Activated CD4-positive, alpha-beta T cell treated with anti-CD3 and anti-CD28 coated beads, Interleukin-2, amount 50 U/mL, for 4 hours (primary cell): ENCODE measurements around the gene MRLN.

Source experiments
- DNase-seq, 2 experiments: peaks; one replicate each; pipeline ENCODE4 v3.0.0-alpha.2; 2020

The MRLN gene

DNA sequence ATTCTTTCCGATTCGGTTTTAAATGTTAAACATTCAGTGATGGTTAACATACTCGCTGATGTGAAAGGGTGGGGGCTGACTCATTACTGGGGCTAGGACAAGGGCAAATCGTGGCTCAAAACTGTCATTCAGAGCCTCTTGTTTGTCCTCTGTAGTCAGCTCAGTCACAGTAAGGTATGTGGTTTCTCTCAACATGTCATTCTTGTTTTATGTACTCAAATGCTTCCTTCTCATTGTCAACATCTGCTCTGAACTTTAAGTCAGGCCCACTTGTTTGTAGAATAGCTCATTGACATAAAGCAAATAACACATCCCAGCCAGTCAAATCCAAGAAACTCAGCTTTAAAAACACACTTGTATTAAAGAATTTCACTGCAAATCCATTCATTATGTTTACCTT, 50.9 kb downstream of the MRLN start:
- DNase-seq = no peak

DNA sequence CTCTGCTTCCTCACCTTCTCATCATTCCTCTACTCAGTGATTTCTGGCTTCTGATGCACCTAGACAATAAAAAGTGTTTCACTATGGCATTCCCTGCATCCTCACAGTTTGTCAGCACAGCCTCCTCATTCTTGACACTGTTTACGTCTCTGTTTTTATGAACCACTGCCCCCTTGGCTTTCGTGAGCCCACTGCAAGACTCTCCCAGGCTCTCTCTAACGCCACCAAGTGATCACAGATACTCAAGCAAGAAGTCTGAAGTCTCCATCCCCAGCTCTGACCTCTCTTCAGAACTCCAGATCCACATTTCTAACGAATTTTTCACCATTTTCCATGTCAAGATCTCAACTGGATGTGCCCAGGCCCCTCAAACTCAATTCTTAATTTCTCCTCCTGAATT, 52.5 kb downstream of the MRLN start:
- no peak for DNase-seq

DNA sequence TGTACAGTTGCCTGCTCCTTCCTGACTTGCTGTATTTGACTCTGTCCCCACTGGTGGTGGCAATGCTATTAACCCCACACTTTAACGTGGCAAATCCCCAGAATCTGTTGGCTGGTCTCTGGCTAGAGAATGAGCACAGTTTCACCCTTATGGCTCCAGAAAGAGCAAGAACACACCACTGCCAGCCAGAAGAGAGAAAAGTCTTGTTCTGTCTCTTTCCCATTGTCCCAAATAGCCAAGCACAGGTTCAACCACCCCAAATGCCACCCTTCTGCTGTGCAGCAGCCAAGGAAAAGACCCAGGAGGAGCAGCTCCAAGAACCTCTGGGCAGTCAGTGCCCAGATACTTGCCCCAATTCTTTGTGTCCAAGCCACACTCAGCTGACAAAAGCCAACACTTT, 54.9 kb downstream of the MRLN start:
- DNase-seq = no peak

DNA sequence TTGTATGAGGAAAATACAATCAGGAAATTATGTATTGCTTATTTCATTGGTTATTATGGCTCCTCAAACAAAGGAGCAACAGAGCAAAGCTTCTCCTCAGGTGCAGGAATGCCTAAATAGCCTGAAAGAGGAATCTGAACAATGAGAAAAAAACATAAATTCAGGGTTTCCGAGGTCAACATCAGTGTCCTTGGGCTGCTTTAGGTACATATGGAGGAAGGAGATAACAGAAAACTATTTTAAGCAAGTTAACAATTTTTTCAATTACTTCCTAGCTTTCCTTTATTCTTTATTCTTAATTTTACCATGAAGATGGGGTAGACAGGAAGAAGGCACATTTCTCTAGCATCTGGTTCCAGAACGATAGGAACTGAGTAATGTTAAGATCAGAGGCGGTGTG, 57.6 kb downstream of the MRLN start:
- DNase-seq = no peak

DNA sequence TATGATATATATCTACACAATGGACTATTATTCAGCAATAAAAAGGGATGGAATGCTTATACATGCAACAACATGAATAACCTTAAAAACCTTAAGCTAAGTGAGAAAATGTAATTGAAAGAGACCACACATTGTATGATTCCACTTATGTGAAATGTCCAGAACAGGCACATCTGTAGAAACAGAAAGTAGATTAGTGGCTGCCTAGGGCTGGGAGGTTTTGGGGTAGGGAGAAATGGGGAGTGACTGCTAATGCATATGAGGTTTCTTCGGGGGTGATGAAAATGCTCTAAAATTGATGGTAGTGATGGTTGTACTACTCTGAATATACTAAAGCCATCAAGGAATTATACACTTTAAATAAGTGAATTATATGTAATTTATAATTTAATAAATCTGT, 58.3 kb downstream of the MRLN start:
- DNase-seq = no peak

DNA sequence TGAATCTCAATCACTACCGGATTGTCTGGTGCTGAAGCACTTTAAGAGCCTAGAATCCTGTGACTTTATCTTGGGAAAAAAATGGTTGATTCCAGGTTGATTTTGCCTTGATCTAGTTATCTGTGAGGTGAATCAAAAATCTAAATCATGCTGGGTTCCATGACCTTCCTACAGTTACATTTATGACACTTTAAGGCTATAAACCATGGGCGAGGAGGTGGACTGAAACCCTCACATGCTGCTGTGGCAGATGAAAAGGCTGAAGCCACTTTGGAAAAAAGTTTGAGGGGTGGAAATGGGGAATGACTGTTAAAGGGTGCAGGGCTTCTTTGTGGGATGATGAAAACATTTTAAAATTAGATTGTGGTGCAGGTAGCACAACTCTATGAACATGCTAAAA, 61.1 kb downstream of the MRLN start:
- no peak for DNase-seq

DNA sequence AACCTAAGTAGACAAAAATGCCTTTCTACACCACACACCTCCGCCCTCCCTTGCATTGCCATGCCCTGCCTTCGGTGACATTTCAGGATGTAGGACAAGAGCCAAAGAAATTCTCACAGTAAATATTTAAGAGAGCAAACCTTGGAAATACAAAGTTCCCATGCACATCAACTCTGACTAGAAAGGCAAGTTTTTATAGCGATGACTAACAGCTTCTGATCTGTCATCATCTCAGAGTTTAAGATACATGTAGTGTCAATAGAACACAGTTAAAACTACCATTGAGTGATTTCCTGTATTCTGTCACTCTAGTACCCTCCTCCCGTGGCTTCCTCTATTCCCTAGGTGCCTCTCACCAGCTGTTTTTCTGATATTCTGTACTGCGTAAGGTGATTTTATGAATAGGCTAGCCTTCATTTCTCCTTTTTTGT, 64.3 kb downstream of the MRLN start:
- no peak for DNase-seq

DNA sequence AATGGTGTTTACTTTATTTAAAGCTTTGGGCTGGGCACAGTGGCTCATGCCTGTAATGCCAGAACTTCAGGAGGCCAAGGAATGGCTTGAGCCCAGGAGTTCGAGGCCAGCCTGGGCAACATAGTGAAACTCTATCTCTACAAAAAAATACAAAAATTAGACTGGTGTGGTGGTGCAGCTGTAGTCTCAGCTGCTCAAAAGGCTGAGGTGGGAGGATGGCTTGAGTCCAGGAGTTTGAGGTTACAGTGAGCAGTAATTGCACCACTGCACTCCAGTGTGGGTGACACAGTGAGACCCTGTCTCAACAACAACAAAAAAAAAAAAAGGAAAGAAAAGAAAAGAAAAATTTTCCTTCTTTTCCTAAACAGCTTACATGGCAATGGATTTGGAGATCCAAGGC, 65.6 kb downstream of the MRLN start:
- DNase-seq = no peak
